Measurements from ENCODE around the gene FOCAD. TPM values are rescaled to one million over a fixed set of nuclear protein-coding genes. Genes with fewer than 3 reads are reported as not detected.

FOCAD gene
- total and polyA plus RNA-seq, 2 of the 8 experiments (the other 6 are each of a cell fraction or from before 2014, with no cell fraction given): 22.0 to 38.4 TPM

DNA sequence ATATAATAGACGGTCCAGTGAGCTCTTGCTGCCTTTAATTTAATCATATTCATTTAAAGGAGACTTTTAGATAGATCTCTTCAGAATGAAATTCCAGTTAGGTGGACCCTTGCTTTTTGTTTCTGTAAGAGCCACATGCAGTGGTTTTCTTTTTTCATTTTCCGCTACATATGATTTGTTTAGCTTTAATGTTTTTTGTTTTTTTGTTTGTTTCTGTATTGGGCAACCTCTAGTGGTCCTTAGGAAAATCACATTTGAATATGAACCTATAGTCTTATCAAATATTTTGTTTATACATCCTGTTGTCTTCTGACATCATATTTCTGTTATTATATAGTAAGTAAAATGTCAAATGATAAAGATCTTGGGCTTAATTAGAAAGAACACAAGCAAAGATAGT is 196.6 kb downstream of the FOCAD start (continued):
- TF ChIP-seq GTF2F1 (IDR thresholded peaks at IDR 0.05; ENCODE audit: borderline replicate concordance, low read depth, low read length) (no peak), YY1 (IDR thresholded peaks at IDR 0.05; ENCODE audit: low read depth, low read length) (no peak)

Measured in H1 (cell line).